Fibroblast of lung (primary cell): ENCODE results near the gene POC1B. TPM values are rescaled to one million over a fixed set of nuclear protein-coding genes. Genes with fewer than 3 reads are reported as not detected.

Experiments
- DNase-seq, 2 donors: peaks; one replicate each; pipeline versions ENCODE4 v3.0.0 to v3.0.0-alpha.2; 2010; ENCODE audit warnings: low read depth in 2 of 2
- H2AFZ ChIP-seq: 2 replicates; pipeline ENCODE4 v1.5.1; 2012; ENCODE audit warnings: low read length, control low read depth, inconsistent platforms
- H3K27ac ChIP-seq: 2 replicates; pipeline ENCODE4 v1.5.1; 2011; ENCODE audit warnings: low read length, control low read depth; ENCODE audit not compliant: insufficient read depth
- H3K27me3 ChIP-seq: 2 replicates; pipeline ENCODE4 v1.5.1; 2011; ENCODE audit warnings: mild to moderate bottlenecking, low read length; ENCODE audit not compliant: control insufficient read depth, insufficient read depth
- H3K36me3 ChIP-seq: 2 replicates; pipeline ENCODE4 v1.5.1; 2011; ENCODE audit warnings: low read length; ENCODE audit not compliant: control insufficient read depth, insufficient read depth
- H3K4me1 ChIP-seq: 2 replicates; pipeline ENCODE4 v1.5.1; 2011; ENCODE audit warnings: low read length; ENCODE audit not compliant: control insufficient read depth, insufficient read depth; ENCODE audit errors: extremely low read depth
- H3K4me2 ChIP-seq: 2 replicates; pipeline ENCODE4 v1.5.1; 2011; ENCODE audit warnings: low read length, control low read depth; ENCODE audit not compliant: insufficient read depth; ENCODE audit errors: extremely low read depth
- H3K4me3 ChIP-seq, 4 experiments: fragments of 200-600 bp in 1 of 4; sonication (generic) in 1 of 4; replicated peaks in 1 of 4; 2 replicates each; pipeline ENCODE4 v1.5.1; 2011 to 2016; ENCODE audit warnings: low read length in 4 of 4, low read depth in 3 of 4, mild to moderate bottlenecking in 3 of 4, control low read depth in 2 of 4, inconsistent platforms in 1 of 4, mixed read lengths in 1 of 4; ENCODE audit not compliant: insufficient read depth in 1 of 4; ENCODE audit errors: control extremely low read depth in 1 of 4
- H3K79me2 ChIP-seq: 2 replicates; pipeline ENCODE4 v1.5.1; 2012; ENCODE audit warnings: mild to moderate bottlenecking, low read length, inconsistent platforms; ENCODE audit not compliant: control insufficient read depth, insufficient read depth
- H3K9ac ChIP-seq: 2 replicates; pipeline ENCODE4 v1.5.1; 2011; ENCODE audit warnings: mild to moderate bottlenecking, low read length, control low read depth; ENCODE audit not compliant: insufficient read depth
- H3K9me3 ChIP-seq: 2 replicates; pipeline ENCODE4 v1.5.1; 2012; ENCODE audit warnings: low read depth, low read length; ENCODE audit not compliant: control insufficient read depth, insufficient read depth
- H4K20me1 ChIP-seq: 2 replicates; pipeline ENCODE4 v1.5.1; 2011; ENCODE audit warnings: low read length; ENCODE audit not compliant: control insufficient read depth, insufficient read depth; ENCODE audit errors: extremely low read depth
- CTCF ChIP-seq, 2 donors: IDR thresholded peaks in 1 of 2; conservative IDR thresholded peaks in 1 of 2; 1 replicate in 1 of 2; 2 replicates in 1 of 2; pipeline ENCODE4 v1.5.1; 2011 to 2012; ENCODE audit warnings: low read length in 2 of 2, control low read depth in 1 of 2, inconsistent platforms in 1 of 2, low read depth in 1 of 2, mild to moderate bottlenecking in 1 of 2
- EZH2 ChIP-seq: IDR thresholded peaks from 2 replicates; pipeline ENCODE4 v1.5.1; 2012; ENCODE audit warnings: low read length, control low read depth, mild to moderate bottlenecking; ENCODE audit errors: missing control alignments
- polyA plus RNA-seq, 2 donors: library from polyadenylated mRNA; depleted of rRNA in 1 of 2; stranded (reverse) in 1 of 2; unstranded in 1 of 2; fragments of >200 nt; gene quantifications; 2 replicates each; pipeline ENCODE4 v1.2.1, GENCODE V29; 2011 to 2012; ENCODE audit warnings: missing spikeins in 1 of 2
- total RNA-seq: library from RNA; depleted of rRNA; stranded (reverse); fragments of >200 nt; gene quantifications from 2 replicates; pipeline ENCODE4 v1.2.1, GENCODE V29; 2014

Gene POC1B
- total and polyA plus RNA-seq, 2 donors (not counting 1 experiment from before 2014, with no cell fraction given): 10.2 to 16.7 TPM

- H3K4me3 ChIP-seq: no peak overlapping the region
- DNase-seq: no peak
- H4K20me1 ChIP-seq: no peaks in the 10 kb centered on the region
- TF ChIP-seq CTCF (conservative IDR thresholded peaks at IDR 0.05 in 1 of 2, IDR thresholded peaks at IDR 0.05 in 1 of 2; ENCODE audit: low read depth in 1 of 2, low read length in 2 of 2) (no peak), EZH2 (no peak)
- no peaks in the 10 kb centered on the region for H3K27me3 ChIP-seq
- H3K27ac ChIP-seq: no peak overlapping the region
- H3K4me1 ChIP-seq: peaks cover 14% of the 10 kb centered on the region
- H3K36me3 ChIP-seq: no peaks in the 10 kb centered on the region
- H2AFZ ChIP-seq: no peak overlapping the region
- H3K9me3 ChIP-seq: no peaks in the 10 kb centered on the region
- H3K4me2 ChIP-seq: no peak overlapping the region
- H3K79me2 ChIP-seq: no peaks in the 10 kb centered on the region
- no peak overlapping the region for H3K9ac ChIP-seq
These were observed 153.1 kb downstream of the POC1B start for GRCh38 chr12:89372584-89373370.

- H3K4me1 ChIP-seq: peaks cover 13% of the 10 kb centered on the region
- H3K9ac ChIP-seq: no peak overlapping the region
- H4K20me1 ChIP-seq: no peaks in the 10 kb centered on the region
- no peaks in the 10 kb centered on the region for H3K27me3 ChIP-seq
- peak; percentile 52 to 97 for DNase-seq
- no peaks in the 10 kb centered on the region for H3K9me3 ChIP-seq
- H3K4me3 ChIP-seq: no peak overlapping the region
- H2AFZ ChIP-seq: no peak overlapping the region
- no peaks in the 10 kb centered on the region for H3K36me3 ChIP-seq
- H3K4me2 ChIP-seq: no peak overlapping the region
- H3K27ac ChIP-seq: no peak overlapping the region
- no peak for TF ChIP-seq CTCF (conservative IDR thresholded peaks at IDR 0.05 in 1 of 2, IDR thresholded peaks at IDR 0.05 in 1 of 2; ENCODE audit: low read depth in 1 of 2, low read length in 2 of 2)
- no peak for TF ChIP-seq EZH2
- no peaks in the 10 kb centered on the region for H3K79me2 ChIP-seq
These were observed 155.0 kb downstream of the POC1B start for GRCh38 chr12:89370850-89371249.

- DNase-seq: no peak
- H3K9ac ChIP-seq: no peak overlapping the region
- H3K36me3 ChIP-seq: no peaks in the 10 kb centered on the region
- H3K9me3 ChIP-seq: no peaks in the 10 kb centered on the region
- no peak overlapping the region for H3K4me2 ChIP-seq
- H3K27me3 ChIP-seq: no peaks in the 10 kb centered on the region
- peaks cover 9% of the 10 kb centered on the region for H3K4me1 ChIP-seq
- no peak overlapping the region for H2AFZ ChIP-seq
- H3K79me2 ChIP-seq: no peaks in the 10 kb centered on the region
- no peak for TF ChIP-seq CTCF (conservative IDR thresholded peaks at IDR 0.05 in 1 of 2, IDR thresholded peaks at IDR 0.05 in 1 of 2; ENCODE audit: low read depth in 1 of 2, low read length in 2 of 2)
- no peak overlapping the region for H3K27ac ChIP-seq
- H4K20me1 ChIP-seq: no peaks in the 10 kb centered on the region
- no peak overlapping the region for H3K4me3 ChIP-seq
These were observed 155.4 kb downstream of the POC1B start for GRCh38 chr12:89370421-89370831.

Other genes starting within 250 kb of the POC1B start
- 49.8 and 50.0 TPM in 2 replicates for gene DUSP6, start 173.5 kb downstream of the POC1B start, total RNA-seq
- gene DUSP6, start 173.5 kb downstream of the POC1B start, polyA plus RNA-seq: 7.0 and 75.3 TPM in 2 replicates
- gene GALNT4, start 1.3 kb downstream of the POC1B start, total RNA-seq: 10.8 and 16.0 TPM in 2 replicates
- gene GALNT4, start 1.3 kb downstream of the POC1B start, polyA plus RNA-seq: 7.0 and 9.1 TPM in 2 replicates
- 101 and 141 TPM in 2 replicates for gene ATP2B1, start 182.8 kb upstream of the POC1B start, total RNA-seq
- 43.0 and 64.3 TPM in 2 replicates for gene ATP2B1, start 182.8 kb upstream of the POC1B start, polyA plus RNA-seq